HFFc6 (cell line): Measurements from ENCODE around the gene ADGRV1. TPM values are rescaled to one million over a fixed set of nuclear protein-coding genes. Genes with fewer than 3 reads are reported as not detected.
A peak's percentile ranks its signal among the peaks of the same experiment; 100 is the strongest.

Source experiments
- DNase-seq: peaks from one replicate; pipeline ENCODE4 v3.0.0-alpha.2; 2018
- H3K27ac Mint-ChIP-seq: 2 replicates; pipeline ENCODE4 v1.8.0; 2020; ENCODE audit warnings: mild to moderate bottlenecking, mixed read lengths
- H3K27me3 Mint-ChIP-seq: 2 replicates; pipeline ENCODE4 v1.8.0; 2021; ENCODE audit warnings: mild to moderate bottlenecking, moderate library complexity, mixed read lengths; ENCODE audit not compliant: insufficient read depth
- H3K36me3 Mint-ChIP-seq: 2 replicates; pipeline ENCODE4 v1.8.0; 2021; ENCODE audit warnings: low read depth, mixed read lengths
- H3K4me1 Mint-ChIP-seq: 2 replicates; pipeline ENCODE4 v1.8.0; 2020; ENCODE audit warnings: low read depth, mixed read lengths
- H3K4me3 Mint-ChIP-seq: 2 replicates; pipeline ENCODE4 v1.8.0; 2020; ENCODE audit warnings: mild to moderate bottlenecking, moderate library complexity, mixed read lengths
- H3K9me3 Mint-ChIP-seq: 2 replicates; pipeline ENCODE4 v1.8.0; 2020; ENCODE audit warnings: mild to moderate bottlenecking, mixed read lengths
- CTCF ChIP-seq: fragments of 200-600 bp; sonication (generic); IDR thresholded peaks from 2 replicates; pipeline ENCODE4 v1.5.0; 2021; ENCODE audit warnings: antibody characterized with exemption, mild to moderate bottlenecking
- total RNA-seq, 6 experiments: library from RNA; stranded (reverse); fragmentation: NEBNext Ultra II Directional; extraction: Animal tissue kit (Norgen Biotek cat#: 25700); gene quantifications; 2 replicates in 1 of 6; 3 replicates in 5 of 6; pipeline ENCODE4 v1.2.3, GENCODE V29; 2021

The ADGRV1 gene
- total RNA-seq, 6 experiments from 2014 or later = not detected

- no peak for TF ChIP-seq CTCF
- H3K36me3 Mint-ChIP-seq = no peaks in the 10 kb centered on the region
- no peaks in the 10 kb centered on the region for H3K9me3 Mint-ChIP-seq
- no peak overlapping the region for H3K27ac Mint-ChIP-seq
- DNase-seq = no peak
- no peak overlapping the region for H3K4me3 Mint-ChIP-seq
- peaks cover 8% of the 10 kb centered on the region for H3K27me3 Mint-ChIP-seq
- peaks cover 17% of the 10 kb centered on the region for H3K4me1 Mint-ChIP-seq
Measured at GRCh38 chr5:91069364-91069763, 510.8 kb downstream of the ADGRV1 start.

- TF ChIP-seq CTCF = no peak
- Mint-ChIP-seq H3K4me3 (no peak overlapping the region), H3K9me3 (no peaks in the 10 kb centered on the region), H3K27me3 (peaks cover 8% of the 10 kb centered on the region), H3K27ac (no peak overlapping the region), H3K36me3 (no peaks in the 10 kb centered on the region), H3K4me1 (peaks cover 33% of the 10 kb centered on the region)
- DNase-seq = no peak
Measured at GRCh38 chr5:91070761-91071550, 512.4 kb downstream of the ADGRV1 start.

GRCh38 chr5:91072881-91073280 is 514.3 kb downstream of the ADGRV1 start:
- Mint-ChIP-seq H3K9me3 (no peaks in the 10 kb centered on the region), H3K27ac (peak overlapping the region; percentile 44)

DNA sequence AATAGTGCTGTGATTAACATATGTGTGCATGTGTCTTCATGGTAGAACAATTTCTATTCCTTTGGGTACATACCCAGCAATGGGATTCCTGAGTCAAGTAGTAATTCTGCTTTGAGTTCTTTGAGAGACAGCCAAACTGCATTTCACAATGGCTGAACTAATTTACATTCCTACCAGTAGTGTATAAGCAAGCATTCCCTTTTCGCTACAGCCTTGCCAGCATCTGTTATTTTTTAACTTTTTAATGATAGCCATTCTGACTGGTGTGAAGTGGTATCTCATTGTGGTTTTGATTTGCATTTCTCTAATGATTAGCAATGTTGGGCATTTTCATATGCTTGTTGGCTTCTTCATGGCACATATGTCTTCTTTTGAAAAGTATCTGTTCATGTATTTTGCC is 516.0 kb downstream of the ADGRV1 start:
- H3K4me3 Mint-ChIP-seq = no peak overlapping the region; the same call in 1 of the 2 replicates
- TF ChIP-seq CTCF = peak; percentile 65
- no peak overlapping the region for H3K27ac Mint-ChIP-seq
- H3K4me1 Mint-ChIP-seq = peaks cover 50% of the 10 kb centered on the region
- peak; percentile 84 for DNase-seq
- H3K36me3 Mint-ChIP-seq = no peaks in the 10 kb centered on the region
- H3K9me3 Mint-ChIP-seq = no peaks in the 10 kb centered on the region
- H3K27me3 Mint-ChIP-seq = peaks cover 3% of the 10 kb centered on the region; the same call in 1 of the 2 replicates

More at GRCh38 chr5:91072881-91073280, 514.3 kb downstream of the ADGRV1 start:
- no peak for TF ChIP-seq CTCF
- Mint-ChIP-seq H3K27me3 (peaks cover 3% of the 10 kb centered on the region), H3K36me3 (no peaks in the 10 kb centered on the region), H3K4me1 (peaks cover 43% of the 10 kb centered on the region), H3K4me3 (no peak overlapping the region)
- DNase-seq = peak; percentile 62

- no peak for TF ChIP-seq CTCF
- peaks cover 3% of the 10 kb centered on the region; the same call in 1 of the 2 replicates for H3K27me3 Mint-ChIP-seq
- peak; percentile 23 for DNase-seq
- no peak overlapping the region for H3K27ac Mint-ChIP-seq
- no peaks in the 10 kb centered on the region for H3K36me3 Mint-ChIP-seq
- H3K4me3 Mint-ChIP-seq = no peak overlapping the region
- H3K4me1 Mint-ChIP-seq = peaks cover 50% of the 10 kb centered on the region
- H3K9me3 Mint-ChIP-seq = no peaks in the 10 kb centered on the region
Measured at GRCh38 chr5:91076138-91076537, 517.5 kb downstream of the ADGRV1 start.
